GM19467 (cell line): ENCODE data around the gene ALG9.
"Not testable (repeated sequence)": the region's sequence is repeated elsewhere in the genome, so short reads cannot be mapped to it uniquely, and the experiment has no call there.

ENCODE experiments used
- ATAC-seq: cut with Tn5 transposase; IDR thresholded peaks from one replicate; pipeline ENCODE4 v1.9.1; 2021; ENCODE audit warnings: mild to moderate bottlenecking, moderate library complexity; ENCODE audit not compliant: unreplicated experiment

Gene ALG9

DNA sequence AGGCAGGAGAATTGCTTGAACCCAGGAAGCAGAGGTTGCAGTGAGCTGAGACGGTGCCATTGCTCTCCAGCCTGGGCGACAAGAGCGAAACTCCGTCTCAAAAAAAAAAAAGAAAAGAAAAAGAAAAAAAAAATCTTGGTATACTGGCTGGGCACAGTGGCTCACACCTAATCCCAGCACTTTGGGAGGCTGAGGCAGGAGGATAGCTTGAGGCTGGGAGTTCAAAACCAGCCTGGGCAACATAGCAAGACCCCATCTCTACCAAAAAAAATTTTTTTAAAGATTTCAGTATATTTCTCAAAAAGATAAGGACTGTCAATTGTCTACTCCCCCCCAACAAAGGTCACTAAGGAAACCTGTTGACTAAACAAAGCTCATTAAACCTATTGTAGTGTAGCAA is 13.7 kb upstream of the ALG9 start:
- not testable (repeated sequence) for ATAC-seq

DNA sequence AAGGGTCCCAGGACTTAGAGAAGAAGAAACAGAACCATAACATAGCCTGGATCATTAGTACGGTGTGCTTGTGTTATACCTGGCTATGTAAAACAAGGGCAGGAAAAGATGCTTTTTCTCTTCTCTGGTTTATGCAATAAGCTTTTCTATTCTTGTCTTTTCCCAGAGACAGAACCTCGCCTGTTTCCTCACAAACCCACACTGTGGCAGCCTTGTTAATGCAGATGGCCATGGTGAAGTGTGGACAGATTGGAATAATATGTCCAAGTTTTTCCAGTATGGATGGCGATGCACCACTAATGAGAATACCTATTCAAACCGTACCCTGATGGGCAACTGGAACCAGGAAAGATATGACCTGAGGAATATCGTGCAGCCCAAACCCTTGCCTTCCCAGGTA is 10.8 kb upstream of the ALG9 start:
- no peak for ATAC-seq

DNA sequence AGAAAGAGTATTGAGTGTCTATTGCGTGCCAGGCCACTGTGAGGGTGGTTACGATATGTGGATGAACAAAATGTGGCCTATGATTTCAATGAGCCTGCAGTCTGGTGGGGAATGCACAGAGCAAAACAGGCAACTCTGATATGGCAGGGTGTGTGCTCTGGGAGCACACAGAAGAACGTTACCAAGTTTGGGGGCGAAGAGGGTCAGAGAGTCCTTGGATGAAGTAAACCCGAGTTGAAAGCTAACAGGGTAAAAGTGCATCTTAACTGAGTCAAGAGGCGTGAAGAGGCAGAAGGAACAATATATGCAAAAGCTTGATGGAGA is 8.2 kb upstream of the ALG9 start:
- peak; percentile 1 for ATAC-seq

DNA sequence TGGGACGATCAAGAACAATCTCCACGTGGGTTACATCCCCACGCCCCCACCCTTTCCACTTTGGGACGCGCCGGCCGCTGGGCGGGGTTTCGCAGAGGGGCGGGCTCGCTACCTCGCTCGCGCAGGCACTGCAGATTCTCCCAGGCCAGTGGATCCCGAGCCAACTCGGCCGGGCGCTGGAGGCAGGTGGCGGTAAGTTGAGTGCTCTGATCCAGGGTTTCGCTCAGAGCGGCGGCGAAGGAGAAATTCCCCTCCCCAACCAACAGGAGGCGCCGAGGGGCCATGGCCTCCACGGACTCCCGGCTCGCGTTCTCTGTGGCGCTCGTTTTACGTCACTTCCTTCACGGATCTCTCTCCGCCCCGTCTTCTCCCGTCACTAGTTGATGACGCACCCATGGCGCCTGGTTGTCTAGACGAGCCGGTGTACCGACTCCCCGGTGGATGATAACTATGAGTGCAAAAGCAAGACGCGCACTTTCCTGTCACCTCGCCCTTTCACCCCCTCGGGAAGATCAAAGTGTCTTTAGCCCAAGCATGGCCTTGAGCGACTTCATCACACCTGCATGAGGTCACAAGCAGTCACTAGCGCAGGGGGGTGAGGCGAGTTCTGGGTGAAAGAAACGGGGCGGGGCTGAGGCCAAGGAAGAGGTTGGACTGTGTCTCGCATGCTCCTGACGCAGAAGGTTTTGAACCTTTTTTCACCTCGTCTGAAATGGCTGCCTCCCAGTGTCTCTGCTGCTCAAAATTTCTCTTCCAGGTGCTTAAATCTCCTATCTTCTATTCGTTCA is 7.7 kb upstream of the ALG9 start, which contains the start of the genes CFAP68 and FDXACB1:
Gene CFAP68, plus strand, starts transcription at position 693 of the 788 bp plus-strand sequence. Its CDS starts 20 bp downstream, at position 713.
Gene FDXACB1, minus strand, starts transcription at position 317 of the 788 bp plus-strand sequence. Its CDS starts 33 bp downstream, at position 284.
- ATAC-seq: peak; percentile 88

DNA sequence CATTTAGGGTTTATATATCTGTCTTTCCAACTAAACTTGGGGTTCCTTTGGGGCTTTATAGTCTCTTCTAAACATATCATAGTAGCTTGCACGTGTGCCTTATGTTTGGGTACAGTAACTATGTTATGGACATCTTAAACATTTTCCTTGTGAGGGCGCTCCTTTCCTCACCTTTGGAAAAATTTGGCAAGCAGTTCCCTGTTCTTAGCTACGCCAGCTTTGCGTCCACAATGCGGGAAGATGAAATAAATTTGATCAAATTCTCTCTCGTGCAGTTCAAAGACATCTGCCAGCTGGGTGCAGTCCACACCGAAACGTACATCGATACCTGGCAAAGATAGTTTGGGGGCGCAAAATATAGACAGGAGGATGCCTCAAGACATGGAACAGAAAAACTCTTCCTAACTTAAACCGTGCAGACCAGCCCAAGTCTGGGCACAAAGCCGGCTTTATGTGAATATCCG is 7.0 kb upstream of the ALG9 start:
- peak; percentile 15 for ATAC-seq

DNA sequence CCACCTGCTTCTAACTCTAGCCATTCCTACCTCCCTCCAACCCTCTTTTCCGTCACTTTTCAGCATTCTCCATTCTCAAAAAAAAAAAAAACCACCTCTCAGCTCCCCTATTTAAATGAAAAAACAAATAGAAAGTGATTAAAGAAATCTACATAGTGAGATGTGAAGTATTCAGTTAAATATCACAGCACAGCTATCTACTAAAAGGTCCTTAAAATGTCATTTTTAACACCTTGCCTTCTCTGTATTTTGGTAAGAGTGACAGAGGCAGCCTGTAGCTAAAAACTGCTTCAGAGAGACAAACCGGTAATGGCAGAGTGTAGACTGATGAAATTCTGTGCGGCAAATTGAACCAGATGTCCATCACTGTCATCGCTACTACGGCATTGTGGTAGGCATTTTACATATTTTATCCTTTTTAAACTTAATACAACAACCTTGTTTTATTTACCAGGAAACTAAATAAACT is 346 bp upstream of the ALG9 start:
- ATAC-seq: no peak

DNA sequence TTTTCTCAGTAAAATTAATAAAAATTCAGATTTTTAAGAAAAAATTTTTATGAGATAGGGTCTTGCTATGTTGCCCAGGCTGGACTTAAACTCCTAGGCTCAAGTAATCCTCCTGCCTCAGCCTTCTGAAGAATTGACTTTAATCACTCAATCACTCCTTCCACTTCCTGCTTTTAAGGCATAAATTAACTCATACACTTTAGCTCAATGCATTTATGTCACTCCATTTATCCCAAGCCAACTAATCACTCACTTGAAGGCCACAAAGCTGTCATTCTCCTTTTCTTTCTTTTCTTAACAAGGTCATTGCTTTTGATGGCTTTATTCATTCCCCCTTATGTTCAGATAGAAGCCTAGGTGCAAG is 877 bp downstream of the ALG9 start:
- no peak for ATAC-seq

DNA sequence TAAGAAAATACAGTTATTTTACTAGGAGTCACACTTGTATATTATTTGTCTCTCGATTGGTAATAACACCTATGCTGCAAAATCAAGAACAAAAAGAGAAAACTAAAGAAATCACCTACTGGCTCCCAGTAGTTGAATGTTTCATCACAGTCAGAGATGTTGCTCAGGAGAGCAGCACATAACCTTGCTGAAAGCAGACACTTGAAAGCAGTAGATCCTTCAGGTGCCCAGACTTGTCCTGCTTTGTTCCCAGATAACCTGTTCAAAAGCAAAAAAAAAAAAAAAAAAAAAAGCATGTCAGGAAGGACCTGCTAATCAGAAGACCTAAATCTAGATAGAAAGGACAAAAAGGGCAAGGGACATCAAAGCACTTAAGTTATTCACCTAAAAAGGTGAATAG is 1.3 kb downstream of the ALG9 start:
- no peak for ATAC-seq

DNA sequence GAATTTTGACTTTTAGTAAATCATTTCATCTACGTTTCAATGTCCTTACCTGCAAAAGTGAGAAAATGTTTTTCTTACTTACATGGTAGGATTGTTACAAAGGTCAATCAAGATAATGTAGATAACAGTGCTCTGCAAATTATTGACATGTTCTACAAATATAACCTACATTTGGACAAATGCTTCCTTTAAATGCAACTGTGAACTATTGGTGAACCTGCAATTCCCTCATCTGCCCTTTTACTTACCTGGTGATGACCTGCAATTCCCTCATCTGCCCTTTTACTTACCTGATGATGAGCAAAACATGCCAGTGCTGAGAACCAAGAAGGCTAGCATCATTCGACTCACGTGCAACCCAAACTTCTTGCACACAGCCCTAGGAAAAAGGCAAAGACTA is 11.1 kb downstream of the ALG9 start:
- no peak for ATAC-seq

DNA sequence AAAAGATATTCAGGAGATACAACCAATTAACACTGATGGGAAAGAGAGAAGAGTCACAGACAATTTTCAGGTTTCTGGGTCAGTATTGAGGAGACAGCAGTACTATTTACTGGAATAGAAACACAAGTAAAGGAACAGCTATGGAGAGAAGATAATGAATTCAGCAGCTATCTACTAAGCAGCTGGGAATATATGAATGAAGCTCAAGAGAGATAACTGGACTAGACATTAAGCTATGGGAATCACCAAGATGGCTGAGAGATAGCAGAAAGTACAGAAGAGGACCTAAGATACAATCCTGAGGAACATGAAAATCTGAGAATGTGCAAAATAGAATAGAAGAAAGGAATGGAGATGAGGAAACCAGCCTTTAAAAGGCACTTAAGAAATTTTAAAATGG is 15.9 kb downstream of the ALG9 start:
- ATAC-seq: no peak

DNA sequence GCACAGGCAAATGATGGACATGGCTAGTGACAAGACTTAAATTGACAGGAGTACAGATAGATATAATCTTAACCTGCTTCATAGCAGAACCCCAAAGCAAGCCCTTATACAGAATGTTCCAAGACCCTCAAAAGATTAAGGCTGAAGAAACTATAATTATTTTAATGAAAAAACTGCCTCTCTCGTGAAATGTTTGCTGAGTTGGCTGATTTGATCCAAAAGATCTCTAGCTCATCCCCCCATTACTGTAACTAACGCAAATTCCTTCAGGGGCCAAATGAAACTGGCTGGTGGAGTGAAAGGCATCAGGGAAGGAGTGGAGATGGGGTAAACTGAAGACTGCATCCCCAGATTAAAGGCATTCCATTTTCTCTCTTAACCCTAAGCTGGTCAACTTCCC is 19.3 kb downstream of the ALG9 start:
- no peak for ATAC-seq

DNA sequence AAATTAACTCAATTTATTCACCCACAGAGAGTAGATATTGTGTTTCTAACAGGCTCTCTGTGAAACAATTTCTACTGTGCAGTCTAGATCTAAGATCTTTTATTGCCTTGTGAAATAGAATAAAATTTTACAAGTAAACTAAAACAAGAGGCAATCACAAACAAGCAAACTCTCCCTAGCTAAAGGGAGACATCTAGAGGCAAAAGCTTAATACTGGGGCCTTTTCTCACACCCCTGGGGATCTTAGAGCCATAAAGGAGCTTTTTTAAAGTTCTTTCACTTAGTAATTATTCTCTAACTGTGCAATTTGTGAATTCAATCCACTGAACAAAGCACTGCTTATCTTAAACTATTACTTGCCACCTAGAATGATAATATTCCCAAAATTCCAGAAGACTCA is 19.7 kb downstream of the ALG9 start:
- no peak for ATAC-seq

DNA sequence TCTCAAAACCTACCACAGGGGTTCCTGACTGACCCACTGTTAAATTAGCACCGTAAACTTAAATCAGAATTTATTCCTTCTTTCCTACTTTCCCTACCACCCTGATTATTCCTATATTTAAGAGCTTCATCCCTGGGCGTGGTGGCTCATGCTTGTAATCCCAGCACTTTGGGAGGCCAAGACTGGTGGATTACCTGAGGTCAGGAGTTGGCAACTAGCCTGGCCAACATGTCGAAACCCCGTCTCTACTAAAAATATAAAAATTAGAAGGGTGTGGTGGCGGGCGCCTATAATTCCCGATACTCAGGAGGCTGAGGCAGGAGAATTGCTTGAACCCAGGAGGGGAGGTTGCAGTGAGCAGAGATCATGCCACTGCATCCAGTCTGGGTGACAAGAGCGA is 20.3 kb downstream of the ALG9 start:
- ATAC-seq: no peak

DNA sequence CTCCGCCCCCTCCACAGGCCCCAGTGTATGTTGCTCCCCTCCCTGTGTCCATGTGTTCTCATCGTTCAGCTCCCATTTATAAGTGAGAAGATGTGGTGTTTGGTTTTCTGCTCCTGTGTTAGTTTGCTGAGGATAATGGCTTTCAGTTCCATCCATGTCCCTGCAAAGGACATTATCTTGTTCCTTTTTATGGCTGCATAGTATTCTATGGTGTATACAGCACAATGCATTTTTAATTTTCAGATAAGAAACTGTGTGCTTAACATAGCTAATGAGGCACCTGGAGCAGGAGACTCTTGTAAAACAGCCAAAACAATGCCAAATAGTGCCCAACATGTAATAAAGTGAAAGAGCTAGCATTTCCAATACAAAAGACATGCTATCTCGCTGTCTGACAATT is 21.8 kb downstream of the ALG9 start:
- no peak for ATAC-seq

DNA sequence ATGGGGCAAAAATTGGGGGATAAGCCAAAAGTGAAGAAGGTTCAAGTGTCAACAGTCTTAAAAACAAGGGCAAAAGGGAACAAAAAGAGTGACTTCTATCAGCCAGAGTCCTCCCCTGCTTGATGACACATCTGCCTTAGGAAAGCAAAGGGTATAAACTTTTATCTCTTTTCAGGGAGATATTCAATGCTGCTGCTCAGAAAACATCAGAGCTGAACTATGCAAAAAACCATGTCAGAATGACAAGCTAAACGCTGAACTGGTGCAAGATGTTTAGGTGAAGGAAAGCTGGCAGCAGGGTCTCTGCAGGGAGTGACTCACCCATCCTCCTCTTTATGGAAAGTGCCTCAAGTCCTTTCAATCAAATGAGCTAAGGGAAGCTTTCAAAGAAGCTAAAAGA is 24.7 kb downstream of the ALG9 start:
- no peak for ATAC-seq

DNA sequence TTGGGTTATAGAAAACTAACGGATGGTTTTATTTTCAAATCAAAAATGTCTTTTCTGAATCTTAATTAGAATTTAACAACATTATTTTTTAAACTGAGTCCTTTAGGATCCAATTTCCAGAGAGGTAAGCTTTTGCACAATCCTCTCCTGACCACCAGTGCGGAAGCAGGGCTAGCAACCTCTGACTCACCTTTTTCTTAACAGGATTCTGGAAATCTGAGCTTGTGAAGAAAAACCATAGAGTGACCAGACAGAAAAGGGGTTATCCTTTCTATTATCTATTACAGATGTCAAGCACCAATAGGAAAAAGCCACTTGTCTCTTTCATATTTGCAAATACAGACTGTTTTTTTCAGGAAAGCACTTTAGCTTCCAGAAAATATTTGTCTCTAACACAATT is 25.3 kb downstream of the ALG9 start:
- ATAC-seq: no peak

DNA sequence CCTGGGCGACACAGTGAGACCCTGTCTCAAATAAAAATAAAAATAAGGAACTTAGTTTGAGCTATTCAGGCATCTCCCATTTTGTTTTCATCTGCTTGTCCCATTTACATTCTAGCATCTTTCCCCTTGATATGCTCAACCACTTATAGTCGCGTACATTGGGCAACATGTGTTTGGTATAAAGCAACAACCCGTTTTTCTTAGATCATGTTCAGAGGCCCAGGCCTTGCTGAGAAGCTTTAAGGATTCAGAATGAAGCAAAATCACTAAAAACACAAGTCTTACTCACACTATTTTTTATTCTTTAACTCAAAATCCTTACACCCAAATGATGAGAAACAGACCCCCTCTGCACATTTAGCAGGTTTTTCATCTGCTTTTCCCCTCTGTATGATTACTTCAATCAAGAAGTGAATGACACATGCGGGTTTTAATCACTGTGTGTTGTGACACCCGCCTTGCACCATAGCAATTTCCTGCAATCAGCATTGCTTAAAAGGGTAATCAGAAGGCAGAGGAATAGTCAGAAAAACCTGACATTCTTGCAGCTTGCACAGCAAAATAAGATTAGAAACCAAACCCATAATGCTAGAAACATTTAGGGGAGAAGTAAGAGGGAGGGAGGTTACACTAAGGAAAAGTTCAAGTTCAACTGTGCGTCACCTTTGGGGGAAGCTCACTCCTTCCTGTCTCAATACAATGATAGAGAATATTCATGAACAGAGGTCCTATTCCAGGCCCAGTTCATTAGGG is 25.9 kb downstream of the ALG9 start:
- ATAC-seq: no peak

DNA sequence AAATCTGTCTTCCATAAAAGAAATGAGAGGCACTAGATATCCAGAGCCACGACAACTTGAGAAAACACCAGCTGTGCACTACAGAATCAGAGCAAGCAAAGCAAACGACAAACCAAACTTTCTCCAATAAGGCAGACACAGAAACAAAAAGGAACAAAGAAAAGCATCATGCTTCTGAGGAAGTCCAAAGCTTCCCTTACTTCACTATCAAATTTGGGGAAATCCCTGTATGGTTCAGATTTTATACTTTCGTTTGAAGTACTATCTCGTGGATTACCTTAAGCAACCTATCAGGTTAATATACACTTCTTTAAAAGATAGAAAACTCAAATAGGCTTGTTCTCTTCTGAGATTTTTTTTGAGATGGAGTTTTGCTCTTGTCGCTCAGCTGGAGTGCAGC is 27.7 kb downstream of the ALG9 start:
- ATAC-seq: no peak

DNA sequence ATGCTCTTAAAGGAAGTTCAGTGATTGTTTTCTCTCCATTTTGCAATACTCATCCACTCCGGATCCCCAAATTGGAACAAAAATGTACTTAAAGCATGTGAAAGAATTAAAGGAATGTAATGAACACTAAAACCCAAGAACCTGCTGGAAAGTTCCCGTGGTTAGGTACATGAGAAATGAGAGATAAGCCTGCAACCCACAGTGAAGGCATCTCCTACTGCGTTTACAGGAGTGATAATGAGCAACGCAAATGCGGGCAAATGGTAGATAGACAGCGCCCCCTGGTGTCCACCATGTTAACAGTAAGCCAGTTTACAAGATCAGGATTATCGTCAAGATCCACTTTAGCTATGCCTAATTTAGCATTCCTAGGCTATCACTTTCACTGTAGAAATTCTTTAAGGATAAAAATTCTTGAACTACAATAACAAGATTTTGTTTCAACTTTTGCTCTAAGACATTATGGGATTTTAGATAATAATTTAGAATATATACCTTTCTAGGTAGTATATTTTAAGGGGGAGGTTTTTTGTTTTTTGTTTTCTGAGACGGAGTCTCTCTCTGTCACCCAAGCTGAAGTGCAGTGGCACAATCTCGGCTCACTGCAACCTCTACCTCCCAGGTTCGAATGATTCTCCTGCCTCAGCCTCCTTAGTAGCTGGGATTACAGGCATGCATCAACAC is 29.9 kb downstream of the ALG9 start:
- peak; percentile 50 for ATAC-seq

DNA sequence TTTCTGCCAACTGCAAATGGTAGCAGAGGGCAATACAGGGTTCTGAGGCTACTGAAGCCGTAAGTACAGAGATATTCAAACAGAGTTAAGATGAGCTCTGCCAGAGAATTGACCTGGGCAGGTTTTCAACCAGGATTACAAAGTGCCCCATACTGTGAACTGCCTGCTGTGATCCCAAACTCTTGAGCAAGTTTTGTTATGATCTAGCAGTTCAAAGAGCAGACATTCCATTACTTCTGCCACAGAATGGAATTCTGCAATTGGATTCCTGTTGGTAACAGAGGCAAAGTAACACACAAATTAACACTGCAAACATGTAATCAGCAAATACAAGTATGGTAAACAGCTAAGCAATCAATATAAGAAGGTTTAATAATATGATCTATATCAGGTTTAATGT is 31.2 kb downstream of the ALG9 start:
- no peak for ATAC-seq

DNA sequence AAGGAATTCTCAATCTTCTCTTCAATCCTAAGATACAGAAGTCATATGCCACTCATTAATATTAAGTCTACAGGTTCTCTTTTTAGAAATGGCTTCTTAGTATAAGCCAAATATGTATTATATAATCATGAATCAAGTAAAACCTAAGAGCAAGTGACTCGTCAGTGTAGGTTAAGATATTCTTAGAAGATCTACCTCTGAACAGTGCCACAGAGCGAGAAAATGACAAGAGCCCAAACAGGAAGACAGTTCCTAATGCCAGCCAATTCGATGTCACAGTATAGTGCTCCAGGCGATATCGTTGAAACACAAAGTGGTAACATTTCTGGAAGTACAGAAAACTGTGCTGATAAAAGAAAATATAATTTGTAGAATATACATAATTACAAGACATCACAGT is 33.3 kb downstream of the ALG9 start:
- no peak for ATAC-seq
